HL-60/S4 treated with phorbol 12-myristate 13-acetate at 8.2 ng/mL for 4 days and 3 days (cell line): ENCODE results near the gene FOXF2.

Experiments
- in situ Hi-C: fragments of 300-500 bp; cut with MboI; formaldehyde crosslinking; loops from 2 replicates; pipeline ENCODE4 v1.15.0; 2022; ENCODE audit warnings: low sequenced_read_pairs

Gene FOXF2

GRCh38 chr6:1405221-1405620 is 15.8 kb downstream of the FOXF2 start:
- in situ Hi-C loops, result loop anchor here (25.0 kb wide), 1 partner anchor 818 kb away; no protein-coding TSS in a partner anchor

- in situ Hi-C loops, result loop anchor here (25.0 kb wide), 1 partner anchor 819 kb away; no protein-coding TSS in a partner anchor
Observed at GRCh38 chr6:1406306-1407072, 17.1 kb downstream of the FOXF2 start.

GRCh38 chr6:1407499-1407990 is 18.2 kb downstream of the FOXF2 start:
- in situ Hi-C loops, result loop anchor here (25.0 kb wide), 1 partner anchor 820 kb away; no protein-coding TSS in a partner anchor

- in situ Hi-C loops, result loop anchor here (25.0 kb wide), 1 partner anchor 823 kb away; no protein-coding TSS in a partner anchor
Observed at GRCh38 chr6:1409774-1410465, 20.5 kb downstream of the FOXF2 start.

- in situ Hi-C loops, result loop anchor here (25.0 kb wide), 1 partner anchor 826 kb away; no protein-coding TSS in a partner anchor
Observed at GRCh38 chr6:1412901-1413300, 23.5 kb downstream of the FOXF2 start.

- in situ Hi-C loops, result loop anchor here (25.0 kb wide), 1 partner anchor 828 kb away; no protein-coding TSS in a partner anchor
Observed at GRCh38 chr6:1415416-1416063, 26.2 kb downstream of the FOXF2 start.

GRCh38 chr6:1416191-1416760 is 26.9 kb downstream of the FOXF2 start:
- in situ Hi-C loops, result loop anchor here (25.0 kb wide), 1 partner anchor 829 kb away; no protein-coding TSS in a partner anchor

GRCh38 chr6:1416820-1417219 is 27.4 kb downstream of the FOXF2 start:
- in situ Hi-C loops, result loop anchor here (25.0 kb wide), 1 partner anchor 830 kb away; no protein-coding TSS in a partner anchor

- in situ Hi-C loops, result loop anchor here (25.0 kb wide), 1 partner anchor 830 kb away; no protein-coding TSS in a partner anchor
Observed at GRCh38 chr6:1417718-1418117, 28.3 kb downstream of the FOXF2 start.

GRCh38 chr6:1418471-1419191 is 29.3 kb downstream of the FOXF2 start:
- in situ Hi-C loops, result loop anchor here (25.0 kb wide), 1 partner anchor 831 kb away; no protein-coding TSS in a partner anchor

GRCh38 chr6:1420382-1420781 is 31.0 kb downstream of the FOXF2 start:
- in situ Hi-C loops, result loop anchor here (25.0 kb wide), 1 partner anchor 833 kb away; no protein-coding TSS in a partner anchor

- in situ Hi-C loops, result loop anchor here (25.0 kb wide), 1 partner anchor 835 kb away; no protein-coding TSS in a partner anchor
Observed at GRCh38 chr6:1422290-1422689, 32.9 kb downstream of the FOXF2 start.

GRCh38 chr6:1423578-1423977 is 34.2 kb downstream of the FOXF2 start:
- in situ Hi-C loops, result loop anchor here (25.0 kb wide), 1 partner anchor 836 kb away; no protein-coding TSS in a partner anchor

GRCh38 chr6:1424306-1424927 is 35.0 kb downstream of the FOXF2 start:
- in situ Hi-C loops, result loop anchor here (25.0 kb wide), 1 partner anchor 837 kb away; no protein-coding TSS in a partner anchor

GRCh38 chr6:1426416-1426815 is 37.0 kb downstream of the FOXF2 start:
- in situ Hi-C loops, result no loop called here

- in situ Hi-C loops, result no loop called here
Observed at GRCh38 chr6:1435806-1436205, 46.4 kb downstream of the FOXF2 start.

- in situ Hi-C loops, result no loop called here
Observed at GRCh38 chr6:1436334-1437306, 47.2 kb downstream of the FOXF2 start.
